CD4-positive, alpha-beta memory T cell (primary cell): ENCODE data around the gene MED13L. TPM values are rescaled to one million over a fixed set of nuclear protein-coding genes. Genes with fewer than 3 reads are reported as not detected.
"Not testable (repeated sequence)": the region's sequence is repeated elsewhere in the genome, so short reads cannot be mapped to it uniquely, and the experiment has no call there.

Experiments used
- CTCF ChIA-PET: fragments of 350-600 bp; sonication (Branson Sonifier 250); formaldehyde crosslinking; loops from one replicate; lab custom pipeline; 2021; ENCODE audit warnings: inconsistent platforms; ENCODE audit not compliant: partially characterized antibody; lab: Charles Lee
- POLR2A ChIA-PET: fragments of 350-600 bp; sonication (Branson Sonifier 250); formaldehyde crosslinking; loops from one replicate; lab custom pipeline; 2021; ENCODE audit not compliant: partially characterized antibody; lab: Charles Lee
- DNase-seq, 5 donors: peaks; one replicate each; pipeline versions ENCODE4 v3.0.0 to v3.0.0-alpha.2; 2020 to 2022; ENCODE audit warnings: mixed read lengths in 1 of 5
- H3K27ac ChIP-seq: one replicate; pipeline ENCODE4 v1.7.0; 2013; ENCODE audit warnings: low read depth, low read length
- H3K27me3 ChIP-seq: 2 replicates; pipeline ENCODE4 v1.7.0; 2013; ENCODE audit warnings: mild to moderate bottlenecking, low read length, moderate library complexity; ENCODE audit not compliant: insufficient read depth
- H3K36me3 ChIP-seq: 2 replicates; pipeline ENCODE4 v1.7.0; 2013; ENCODE audit warnings: mild to moderate bottlenecking, low read length, moderate library complexity; ENCODE audit not compliant: insufficient read depth
- H3K4me1 ChIP-seq: 2 replicates; pipeline ENCODE4 v1.7.0; 2013; ENCODE audit warnings: mild to moderate bottlenecking, low read length, moderate library complexity; ENCODE audit not compliant: insufficient read depth
- H3K4me3 ChIP-seq, 2 donors: one replicate each; pipeline ENCODE4 v1.7.0; 2013; ENCODE audit warnings: low read length in 2 of 2, mild to moderate bottlenecking in 1 of 2
- H3K9me3 ChIP-seq, 2 donors: one replicate each; pipeline ENCODE4 v1.7.0; 2013; ENCODE audit warnings: low read length in 2 of 2, control low read depth in 1 of 2; ENCODE audit not compliant: control insufficient read depth in 1 of 2
- H3K27ac Mint-ChIP-seq, 7 donors: one replicate each; pipeline ENCODE4 v1.8.0; 2020 to 2021; ENCODE audit warnings: mixed read lengths in 7 of 7, mild to moderate bottlenecking in 6 of 7, inconsistent platforms in 3 of 7, moderate library complexity in 3 of 7
- H3K27me3 Mint-ChIP-seq, 2 donors: one replicate each; pipeline ENCODE4 v1.8.0; 2020 to 2021; ENCODE audit warnings: mixed read lengths in 2 of 2
- H3K36me3 Mint-ChIP-seq, 2 donors: one replicate each; pipeline ENCODE4 v1.8.0; 2020 to 2021; ENCODE audit warnings: mixed read lengths in 2 of 2, inconsistent platforms in 1 of 2, mild to moderate bottlenecking in 1 of 2
- H3K4me1 Mint-ChIP-seq, 4 donors: one replicate each; pipeline ENCODE4 v1.8.0; 2020 to 2021; ENCODE audit warnings: mixed read lengths in 4 of 4, mild to moderate bottlenecking in 1 of 4
- H3K4me3 Mint-ChIP-seq, 8 donors: one replicate each; pipeline ENCODE4 v1.8.0; 2020 to 2021; ENCODE audit warnings: mixed read lengths in 8 of 8, mild to moderate bottlenecking in 7 of 8, moderate library complexity in 6 of 8, inconsistent platforms in 3 of 8
- H3K9me3 Mint-ChIP-seq, 8 donors: one replicate each; pipeline ENCODE4 v1.8.0; 2020 to 2021; ENCODE audit warnings: mixed read lengths in 8 of 8, mild to moderate bottlenecking in 5 of 8, inconsistent platforms in 3 of 8, moderate library complexity in 1 of 8
- intact Hi-C: fragments of 100-400 bp; cut with micrococcal nuclease; formaldehyde crosslinking; loops from one replicate; pipeline ENCODE4 v1.15.1; 2023
- polyA plus RNA-seq, 2 donors: library from polyadenylated mRNA; unstranded; fragments of 300-500 nt; fragmentation: Illumina TruSeq; gene quantifications; one replicate each; pipeline ENCODE4 v1.2.3, GENCODE V29; 2021
- total RNA-seq, 2 experiments: library from RNA; stranded (reverse); gene quantifications; one replicate each; pipeline ENCODE4 v1.2.3, GENCODE V29; 2021

The MED13L gene
- total and polyA plus RNA-seq, 4 experiments from 2014 or later, result 3.8 to 156 (median 81.1) TPM

GRCh38 chr12:116234148-116234547, 43.3 kb downstream of the MED13L start:
- DNase-seq, H3K27ac ChIP-seq, H3K4me3 ChIP-seq, H3K27me3 Mint-ChIP-seq, H3K27ac Mint-ChIP-seq, intact Hi-C loops, H3K9me3 ChIP-seq, H3K36me3 ChIP-seq, POLR2A ChIA-PET, H3K9me3 Mint-ChIP-seq, H3K27me3 ChIP-seq, H3K4me3 Mint-ChIP-seq: not testable (repeated sequence)
- peaks cover 18% of the 10 kb centered on the region for H3K4me1 ChIP-seq
- Mint-ChIP-seq H3K36me3 (peaks cover 9 to 11% of the 10 kb centered on the region in 2 donors), H3K4me1 (peaks cover 23 to 36% (median 24%) of the 10 kb centered on the region in 4 donors)
- CTCF ChIA-PET, result interaction anchor here (0.9 kb wide), 1 partner anchor 166 kb away, joined by 3 read pairs; no protein-coding TSS in a partner anchor

DNA sequence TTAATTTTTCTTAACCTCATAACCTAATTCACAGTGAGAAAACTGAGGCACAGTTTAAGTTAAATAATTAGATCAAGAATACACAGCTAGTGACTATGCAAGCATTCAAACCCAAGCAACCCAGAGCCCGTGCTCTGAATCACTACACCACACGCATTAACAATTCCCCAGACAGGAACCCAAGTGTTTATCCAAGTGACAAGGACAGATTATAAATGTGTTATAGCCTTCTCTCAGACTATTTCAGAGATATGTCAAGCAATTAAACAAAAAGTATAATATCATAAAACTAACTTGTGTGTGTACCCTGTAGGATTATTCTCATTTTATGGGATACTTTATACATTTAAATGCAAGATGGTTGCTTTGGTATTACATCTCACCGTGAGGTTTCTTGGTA, 43.8 kb downstream of the MED13L start:
- POLR2A ChIA-PET, result no interaction called here
- CTCF ChIA-PET, result interaction anchor here (0.9 kb wide), 1 partner anchor 166 kb away, joined by 3 read pairs; no protein-coding TSS in a partner anchor
- Mint-ChIP-seq H3K36me3 (peaks cover 9 to 11% of the 10 kb centered on the region in 2 donors), H3K4me3 (no peak overlapping the region), H3K9me3 (no peaks in the 10 kb centered on the region), H3K27me3 (no peaks in the 10 kb centered on the region), H3K27ac (no peak overlapping the region), H3K4me1 (peaks cover 23 to 36% (median 24%) of the 10 kb centered on the region in 4 donors)
- Histone ChIP-seq H3K4me3 (no peak overlapping the region), H3K36me3 (no peaks in the 10 kb centered on the region), H3K27ac (no peak overlapping the region), H3K4me1 (peaks cover 18% of the 10 kb centered on the region), H3K27me3 (no peaks in the 10 kb centered on the region), H3K9me3 (no peaks in the 10 kb centered on the region)
- no peak for DNase-seq
- intact Hi-C loops, result no loop called here

- Histone ChIP-seq H3K27ac (no peak overlapping the region), H3K4me1 (no peaks in the 10 kb centered on the region), H3K27me3 (no peaks in the 10 kb centered on the region), H3K9me3 (no peaks in the 10 kb centered on the region), H3K36me3 (no peaks in the 10 kb centered on the region), H3K4me3 (no peak overlapping the region)
- ChIA-PET POLR2A (no interaction called here), CTCF (interaction anchor here (1.0 to 1.1 kb wide), 2 partner anchors 8 to 20 kb away, joined by 3 read pairs; no protein-coding TSS in a partner anchor)
- Mint-ChIP-seq H3K4me3 (no peak overlapping the region), H3K27me3 (no peaks in the 10 kb centered on the region), H3K4me1 (peaks cover 16 to 29% (median 18%) of the 10 kb centered on the region in 4 donors), H3K36me3 (peaks cover 23 to 30% of the 10 kb centered on the region in 2 donors), H3K9me3 (no peaks in the 10 kb centered on the region), H3K27ac (no peak overlapping the region)
- intact Hi-C loops, result no loop called here
- DNase-seq, result no peak
Measured at GRCh38 chr12:116227811-116228210, 49.7 kb downstream of the MED13L start.

DNA sequence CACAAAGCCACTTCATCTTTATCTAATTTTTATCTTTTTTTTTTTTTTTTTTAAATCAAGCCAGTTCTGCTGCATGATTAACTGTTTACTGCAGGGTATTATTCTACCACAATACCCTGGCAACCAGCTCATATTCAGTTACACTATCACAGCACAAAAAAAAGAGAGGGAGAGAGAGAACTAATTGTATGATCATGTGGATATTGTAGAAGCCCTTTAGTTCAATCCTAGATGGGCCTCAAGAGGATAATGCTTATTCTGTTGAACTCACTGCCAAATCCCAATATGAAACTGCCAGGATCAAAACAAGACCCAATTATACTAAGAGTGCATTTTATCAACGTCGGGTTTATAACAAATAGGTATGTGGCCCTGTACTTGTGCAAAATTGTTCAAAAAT, 51.5 kb downstream of the MED13L start:
- Histone ChIP-seq H3K27ac (no peak overlapping the region), H3K27me3 (no peaks in the 10 kb centered on the region), H3K4me3 (no peak overlapping the region), H3K36me3 (no peaks in the 10 kb centered on the region), H3K4me1 (peaks cover 5% of the 10 kb centered on the region), H3K9me3 (no peaks in the 10 kb centered on the region)
- ChIA-PET POLR2A (interaction anchor here (0.7 kb wide), 1 partner anchor 103 kb away, joined by 4 read pairs; no protein-coding TSS in a partner anchor), CTCF (interaction anchor here (1.6 kb wide), 1 partner anchor 10 kb away, joined by 5 read pairs; no protein-coding TSS in a partner anchor)
- Mint-ChIP-seq H3K27me3 (no peaks in the 10 kb centered on the region), H3K36me3 (peaks cover 19 to 27% of the 10 kb centered on the region in 2 donors), H3K27ac (peak overlapping the region in 1 of 7 donors; percentile 5), H3K4me1 (peaks cover 17 to 33% (median 24%) of the 10 kb centered on the region in 4 donors), H3K9me3 (no peaks in the 10 kb centered on the region), H3K4me3 (no peak overlapping the region)
- no peak for DNase-seq
- intact Hi-C loops, result no loop called here

GRCh38 chr12:116222358-116222757, 55.1 kb downstream of the MED13L start:
- Mint-ChIP-seq H3K27ac (no peak overlapping the region), H3K4me3 (no peak overlapping the region), H3K9me3 (no peaks in the 10 kb centered on the region), H3K27me3 (no peaks in the 10 kb centered on the region), H3K36me3 (peaks cover 8 to 15% of the 10 kb centered on the region in 2 donors), H3K4me1 (peaks cover 24 to 36% (median 30%) of the 10 kb centered on the region in 4 donors)
- H3K4me3 ChIP-seq, result no peak overlapping the region
- CTCF ChIA-PET, result no interaction called here
- no peak for DNase-seq
- H3K9me3 ChIP-seq, result no peaks in the 10 kb centered on the region
- peaks cover 13% of the 10 kb centered on the region for H3K4me1 ChIP-seq
- H3K27ac ChIP-seq, result no peak overlapping the region
- POLR2A ChIA-PET, result no interaction called here
- H3K27me3 ChIP-seq, result no peaks in the 10 kb centered on the region
- no peaks in the 10 kb centered on the region for H3K36me3 ChIP-seq
- intact Hi-C loops, result no loop called here

DNA sequence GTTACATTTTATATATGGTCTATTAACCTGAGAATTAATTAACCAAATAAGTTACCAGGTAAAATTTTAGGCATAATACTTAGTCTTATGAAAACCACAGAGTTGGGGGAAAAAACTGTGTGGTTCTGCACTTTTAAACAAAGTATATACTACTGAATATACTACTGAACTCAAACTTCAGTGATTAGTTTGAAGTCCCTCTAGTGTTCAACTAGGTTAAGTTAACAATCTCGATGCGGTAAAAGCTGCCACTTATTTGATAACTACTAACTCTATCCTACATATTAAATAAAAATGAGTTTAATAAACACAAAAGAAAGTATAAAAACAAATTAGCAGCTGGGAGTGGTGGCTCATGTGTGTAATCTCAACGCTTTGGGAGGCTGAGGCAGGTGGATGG, 56.7 kb downstream of the MED13L start:
- Histone ChIP-seq H3K4me3 (no peak overlapping the region), H3K4me1 (peaks cover 29% of the 10 kb centered on the region), H3K27ac (no peak overlapping the region), H3K27me3 (no peaks in the 10 kb centered on the region), H3K9me3 (no peaks in the 10 kb centered on the region), H3K36me3 (no peaks in the 10 kb centered on the region)
- peaks cover 37 to 48% (median 42%) of the 10 kb centered on the region in 4 donors for H3K4me1 Mint-ChIP-seq
- H3K9me3 Mint-ChIP-seq, result no peaks in the 10 kb centered on the region
- H3K27me3 Mint-ChIP-seq, result no peaks in the 10 kb centered on the region
- intact Hi-C loops, result no loop called here
- CTCF ChIA-PET, result no interaction called here
- peaks cover 7 to 12% of the 10 kb centered on the region in 2 donors for H3K36me3 Mint-ChIP-seq
- POLR2A ChIA-PET, result interaction anchor here (0.6 kb wide), 1 partner anchor 56 kb away, joined by 4 read pairs; no protein-coding TSS in a partner anchor
- no peak overlapping the region for H3K4me3 Mint-ChIP-seq
- no peak overlapping the region for H3K27ac Mint-ChIP-seq
- no peak for DNase-seq

DNA sequence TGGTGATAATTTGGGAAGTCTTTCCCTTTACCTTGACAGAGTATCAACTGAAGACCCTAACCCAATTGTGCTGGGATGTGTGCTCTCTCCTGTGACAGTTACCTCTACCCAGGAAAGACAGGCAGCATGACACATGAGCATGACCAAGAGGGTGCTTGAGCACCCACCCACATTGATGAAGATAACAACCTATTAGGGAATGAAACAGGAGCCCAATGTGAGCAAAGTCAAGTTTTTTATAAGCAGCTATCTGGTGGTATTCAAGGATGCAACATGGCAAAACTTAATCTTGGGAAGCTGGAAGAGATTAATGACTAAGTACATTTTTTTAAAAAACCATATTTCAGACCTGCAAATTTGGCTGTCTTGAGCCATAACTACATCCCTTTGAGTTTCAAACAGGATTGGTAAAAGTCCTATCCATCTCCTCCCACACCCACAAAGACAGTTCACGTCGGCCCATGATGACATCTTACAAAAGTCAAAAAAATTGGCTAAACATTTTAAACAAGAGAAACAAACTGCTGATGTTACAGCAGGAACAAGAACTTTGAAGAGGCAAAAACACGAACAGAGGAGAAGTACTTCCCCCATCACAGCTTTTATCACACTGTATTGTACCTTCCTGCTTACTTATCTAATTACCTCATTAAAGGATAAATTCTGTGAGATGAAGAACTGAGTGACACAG, 60.3 kb downstream of the MED13L start:
- intact Hi-C loops, result no loop called here
- Mint-ChIP-seq H3K27ac (peak overlapping the region in 2 of 7 donors; percentile 7 to 18), H3K4me1 (peaks cover 50 to 61% (median 55%) of the 10 kb centered on the region in 4 donors), H3K36me3 (no peaks in the 10 kb centered on the region), H3K4me3 (peak overlapping the region in 3 of 8 donors; percentile 6 to 41 (median 6)), H3K9me3 (no peaks in the 10 kb centered on the region), H3K27me3 (no peaks in the 10 kb centered on the region)
- Histone ChIP-seq H3K36me3 (no peaks in the 10 kb centered on the region), H3K27me3 (no peaks in the 10 kb centered on the region), H3K4me3 (no peak overlapping the region), H3K27ac (no peak overlapping the region), H3K9me3 (no peaks in the 10 kb centered on the region), H3K4me1 (peaks cover 59% of the 10 kb centered on the region)
- ChIA-PET CTCF (interaction anchor here (1.7 kb wide), 1 partner anchor 19 kb away, joined by 6 read pairs; no protein-coding TSS in a partner anchor), POLR2A (no interaction called here)
- no peak for DNase-seq
